PC-3 (cell line): ENCODE measurements around the gene EPHA2.

Experiments used
- EZH2 ChIP-seq: fragments of 300-600 bp; sonication (generic); IDR thresholded peaks from one replicate; pipeline ENCODE4 v1.6.1; 2017; ENCODE audit warnings: antibody characterized with exemption, mild to moderate bottlenecking, low read length; ENCODE audit not compliant: unreplicated experiment
- EZH2phosphoT487 ChIP-seq: fragments of 300-600 bp; sonication (generic); IDR thresholded peaks from 2 replicates; pipeline ENCODE4 v1.6.1; 2018; ENCODE audit warnings: mild to moderate bottlenecking, antibody characterized with exemption, low read length, borderline replicate concordance
- TF ChIP-seq, protein P1 (sequence below): fragments of 300-600 bp; sonication (generic); conservative IDR thresholded peaks from 2 replicates; pipeline ENCODE4 v1.5.1; 2017; ENCODE audit warnings: antibody characterized with exemption, low read depth, mild to moderate bottlenecking, low read length

DNA sequence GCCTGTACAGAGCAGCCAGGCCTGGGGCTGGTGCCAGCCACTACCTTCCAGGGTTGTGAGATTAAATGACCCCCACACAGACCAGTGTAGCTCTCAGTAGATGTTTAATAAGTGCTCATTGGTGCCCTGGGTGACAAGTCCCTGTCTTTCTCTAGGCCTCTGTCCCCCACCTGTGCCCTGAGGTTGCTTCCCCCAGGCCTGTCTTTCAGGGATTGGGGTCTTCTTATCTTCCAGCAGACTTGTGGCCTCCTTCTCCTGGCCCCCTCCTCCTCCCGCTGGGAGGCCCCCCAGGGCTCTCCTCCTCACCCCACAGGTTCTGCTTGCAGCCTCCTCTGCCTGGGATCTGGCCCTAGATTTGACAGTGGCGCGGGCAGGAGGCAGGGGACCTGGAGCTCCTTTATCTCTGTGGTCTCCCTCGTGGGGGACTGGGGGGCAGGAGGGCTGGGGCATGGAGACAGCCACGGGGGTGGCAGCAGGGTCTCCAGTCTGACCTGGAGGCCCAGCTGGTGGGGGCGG, 40.3 kb downstream of the EPHA2 start:
- TF ChIP-seq EZH2 (no peak), EZH2phosphoT487 (no peak)
- TF ChIP-seq, protein P1, sequence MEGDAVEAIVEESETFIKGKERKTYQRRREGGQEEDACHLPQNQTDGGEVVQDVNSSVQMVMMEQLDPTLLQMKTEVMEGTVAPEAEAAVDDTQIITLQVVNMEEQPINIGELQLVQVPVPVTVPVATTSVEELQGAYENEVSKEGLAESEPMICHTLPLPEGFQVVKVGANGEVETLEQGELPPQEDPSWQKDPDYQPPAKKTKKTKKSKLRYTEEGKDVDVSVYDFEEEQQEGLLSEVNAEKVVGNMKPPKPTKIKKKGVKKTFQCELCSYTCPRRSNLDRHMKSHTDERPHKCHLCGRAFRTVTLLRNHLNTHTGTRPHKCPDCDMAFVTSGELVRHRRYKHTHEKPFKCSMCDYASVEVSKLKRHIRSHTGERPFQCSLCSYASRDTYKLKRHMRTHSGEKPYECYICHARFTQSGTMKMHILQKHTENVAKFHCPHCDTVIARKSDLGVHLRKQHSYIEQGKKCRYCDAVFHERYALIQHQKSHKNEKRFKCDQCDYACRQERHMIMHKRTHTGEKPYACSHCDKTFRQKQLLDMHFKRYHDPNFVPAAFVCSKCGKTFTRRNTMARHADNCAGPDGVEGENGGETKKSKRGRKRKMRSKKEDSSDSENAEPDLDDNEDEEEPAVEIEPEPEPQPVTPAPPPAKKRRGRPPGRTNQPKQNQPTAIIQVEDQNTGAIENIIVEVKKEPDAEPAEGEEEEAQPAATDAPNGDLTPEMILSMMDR: no peak
